ENCODE data around the gene MYBPH. TPM values are rescaled to one million over a fixed set of nuclear protein-coding genes. Genes with fewer than 3 reads are reported as not detected.

Gene MYBPH
- total and polyA plus RNA-seq, 2 experiments from 2014 or later: not detected

GRCh38 chr1:203183828-203184227 is 8.2 kb upstream of the MYBPH start:
- TF ChIP-seq ZNF462 (CRISPR knock-in tag; IDR thresholded peaks at IDR 0.05): no peak
- no peak for TF ChIP-seq EZH2phosphoT487 (IDR thresholded peaks at IDR 0.05; ENCODE audit: unreplicated experiment)
- ATAC-seq: no peak
- H3K27ac ChIP-seq (ENCODE audit: low read depth): no peak overlapping the region
- no peak overlapping the region for H3K27ac Mint-ChIP-seq
- DNase-seq (ENCODE audit: low spot score): no peak
- H2AFZ ChIP-seq: no peak overlapping the region
- H3K27me3 ChIP-seq (ENCODE audit: insufficient read depth): no peaks in the 10 kb centered on the region
- no peaks in the 10 kb centered on the region for H3K79me2 ChIP-seq (replicated peaks; ENCODE audit: insufficient read depth)
- H3K4me1 ChIP-seq (ENCODE audit: insufficient read depth): peaks cover 17% of the 10 kb centered on the region
- peaks cover 6% of the 10 kb centered on the region for H3K27me3 Mint-ChIP-seq (ENCODE audit: insufficient read depth, low read depth, poor library complexity)
- H3K9me2 ChIP-seq (ENCODE audit: insufficient read depth): 0 out of 2 replicates have a peak, but pooled peaks cover 5% of the 10 kb centered on the region
- H3K4me1 Mint-ChIP-seq: peaks cover 34% of the 10 kb centered on the region
- no peaks in the 10 kb centered on the region for H3K36me3 Mint-ChIP-seq (ENCODE audit: low read depth)
- H3K4me3 Mint-ChIP-seq: no peak overlapping the region
- H3K4me3 ChIP-seq: no peak overlapping the region
- no peaks in the 10 kb centered on the region for H4K20me1 ChIP-seq (replicated peaks; ENCODE audit: insufficient read depth)
- no peak overlapping the region for H3K4me2 ChIP-seq
- no peaks in the 10 kb centered on the region for H3F3A ChIP-seq (replicated peaks; ENCODE audit: low read depth)
- H3K36me3 ChIP-seq (ENCODE audit: insufficient read depth): no peaks in the 10 kb centered on the region
- H3K9me3 Mint-ChIP-seq: no peaks in the 10 kb centered on the region

GRCh38 chr1:203182387-203182953 is 6.8 kb upstream of the MYBPH start:
- Histone ChIP-seq H4K20me1 (replicated peaks; ENCODE audit: insufficient read depth) (no peaks in the 10 kb centered on the region), H3K4me1 (ENCODE audit: insufficient read depth) (peaks cover 16% of the 10 kb centered on the region), H3K79me2 (replicated peaks; ENCODE audit: insufficient read depth) (no peaks in the 10 kb centered on the region), H3K4me2 (no peak overlapping the region), H3F3A (replicated peaks; ENCODE audit: low read depth) (no peaks in the 10 kb centered on the region), H3K4me3 (no peak overlapping the region), H2AFZ (no peak overlapping the region), H3K27ac (ENCODE audit: low read depth) (no peak overlapping the region), H3K36me3 (ENCODE audit: insufficient read depth) (no peaks in the 10 kb centered on the region), H3K27me3 (ENCODE audit: insufficient read depth) (no peaks in the 10 kb centered on the region), H3K9me2 (ENCODE audit: insufficient read depth) (0 out of 2 replicates have a peak, but pooled peaks cover 5% of the 10 kb centered on the region)
- no peak for ATAC-seq
- DNase-seq (ENCODE audit: low spot score): no peak
- H3K9me3 Mint-ChIP-seq: no peaks in the 10 kb centered on the region
- H3K4me1 Mint-ChIP-seq: peaks cover 39% of the 10 kb centered on the region
- H3K36me3 Mint-ChIP-seq (ENCODE audit: low read depth): no peaks in the 10 kb centered on the region
- no peak overlapping the region for H3K4me3 Mint-ChIP-seq
- peaks cover 9% of the 10 kb centered on the region for H3K27me3 Mint-ChIP-seq (ENCODE audit: insufficient read depth, low read depth, poor library complexity)
- H3K27ac Mint-ChIP-seq: no peak overlapping the region
- TF ChIP-seq NANOG (IDR thresholded peaks at IDR 0.05; ENCODE audit: borderline replicate concordance) (no peak), ZNF114 (CRISPR knock-in tag; IDR thresholded peaks at IDR 0.05) (no peak), JUNB (IDR thresholded peaks at IDR 0.05; ENCODE audit: unreplicated experiment) (no peak), ETS1 (IDR thresholded peaks at IDR 0.05) (no peak), CREB1 (CRISPR knock-in tag; IDR thresholded peaks at IDR 0.05; ENCODE audit: low read depth) (no peak), CTCF (conservative IDR thresholded peaks at IDR 0.05; ENCODE audit: low read depth in 2 of 2) (no peak), STAT1 (IDR thresholded peaks at IDR 0.05; ENCODE audit: unreplicated experiment) (no peak), ZNF331 (CRISPR knock-in tag; IDR thresholded peaks at IDR 0.05; ENCODE audit: low read depth) (no peak), EZH2 (IDR thresholded peaks at IDR 0.05; ENCODE audit: low read depth, unreplicated experiment) (no peak), EZH2phosphoT487 (IDR thresholded peaks at IDR 0.05; ENCODE audit: unreplicated experiment) (no peak)
